HL-60/S4 (cell line): ENCODE measurements around the gene MYRIP.
"Not testable (repeated sequence)": the region's sequence is repeated elsewhere in the genome, so short reads cannot be mapped to it uniquely, and the experiment has no call there.

ENCODE experiments used
- in situ Hi-C: fragments of 300-500 bp; cut with MboI; formaldehyde crosslinking; loops from 2 replicates; pipeline ENCODE4 v1.14.3; 2022; ENCODE audit warnings: low sequenced_read_pairs

The MYRIP gene

GRCh38 chr3:40264451-40264850, 455.0 kb downstream of the MYRIP start:
- in situ Hi-C loops = no loop called here

GRCh38 chr3:40265181-40265580, 455.8 kb downstream of the MYRIP start:
- in situ Hi-C loops = no loop called here

- in situ Hi-C loops = no loop called here
Measured at GRCh38 chr3:40267937-40268724, 458.7 kb downstream of the MYRIP start.

DNA sequence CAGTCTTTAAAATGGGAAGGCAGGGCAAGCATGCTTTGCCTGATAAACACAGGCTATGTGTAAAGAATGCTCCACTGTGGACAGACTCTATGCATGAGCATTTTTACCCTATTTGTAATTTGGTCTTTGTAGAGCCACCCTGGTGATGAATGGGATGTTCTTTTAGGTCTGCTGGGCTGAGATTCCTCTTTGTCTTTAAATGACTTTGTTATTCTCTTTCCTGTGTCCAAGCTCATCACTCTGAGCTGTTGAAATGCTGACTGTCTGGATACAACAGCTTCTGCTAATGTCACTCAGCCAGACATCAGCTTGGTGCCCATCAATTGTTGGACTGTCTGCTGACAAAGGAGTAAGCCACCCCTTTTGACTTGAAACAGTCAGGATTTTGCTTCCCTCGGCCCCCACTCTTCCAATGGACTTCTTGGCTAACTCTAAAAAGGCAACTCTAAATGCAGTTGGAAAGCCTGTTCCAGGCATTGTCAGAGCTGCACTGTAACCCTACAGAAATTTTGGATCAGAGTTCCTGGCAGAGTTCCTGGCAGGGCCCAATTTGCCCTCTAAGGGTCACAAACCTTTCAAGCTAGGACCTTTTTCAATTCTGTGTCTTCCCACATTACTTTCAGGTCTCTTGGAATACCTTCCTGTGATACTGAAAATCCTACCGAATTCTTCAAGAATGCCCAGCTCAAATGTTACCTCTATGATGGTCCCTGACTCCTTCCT, 459.6 kb downstream of the MYRIP start:
- in situ Hi-C loops = no loop called here

DNA sequence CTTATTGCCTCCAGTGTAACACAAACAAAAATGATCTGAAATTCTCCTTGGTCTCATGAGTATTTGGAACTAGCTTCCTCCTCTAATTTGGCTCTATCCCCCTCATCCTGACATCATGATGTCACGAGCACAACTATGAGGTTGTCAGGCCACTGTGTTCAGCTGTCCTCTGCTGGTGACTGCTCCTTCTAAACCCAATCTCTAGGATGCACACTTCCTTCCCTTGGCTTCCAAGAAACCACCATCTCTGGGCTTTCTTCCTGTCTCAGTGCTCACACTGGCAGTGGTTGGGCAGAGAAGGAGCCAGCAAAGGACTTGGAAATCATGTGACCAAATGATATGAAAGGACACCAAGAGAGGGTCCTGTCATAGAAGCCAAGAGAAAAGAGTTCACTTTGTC, 469.4 kb downstream of the MYRIP start:
- in situ Hi-C loops = no loop called here

GRCh38 chr3:40281995-40282394, 472.6 kb downstream of the MYRIP start:
- in situ Hi-C loops = no loop called here

- in situ Hi-C loops = not testable (repeated sequence)
Measured at GRCh38 chr3:40283057-40283456, 473.6 kb downstream of the MYRIP start.

DNA sequence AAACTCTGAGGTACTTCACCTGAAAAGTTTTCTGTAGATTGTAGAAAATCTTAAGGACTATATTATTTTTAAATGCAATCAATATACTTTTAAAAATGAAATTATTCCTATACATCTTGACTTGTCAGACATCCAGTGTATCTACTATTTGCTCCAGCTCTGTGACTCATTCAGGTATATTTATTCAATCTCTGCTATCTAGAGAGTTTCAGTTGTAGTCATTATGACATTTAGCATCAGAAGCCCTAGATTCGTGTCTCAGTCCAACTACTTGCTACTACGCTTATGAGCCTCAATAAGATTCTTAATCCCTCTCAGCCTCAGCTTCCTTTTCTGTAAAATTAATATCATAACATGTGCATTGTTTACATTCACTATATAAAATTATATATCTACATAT, 477.8 kb downstream of the MYRIP start:
- in situ Hi-C loops = no loop called here

DNA sequence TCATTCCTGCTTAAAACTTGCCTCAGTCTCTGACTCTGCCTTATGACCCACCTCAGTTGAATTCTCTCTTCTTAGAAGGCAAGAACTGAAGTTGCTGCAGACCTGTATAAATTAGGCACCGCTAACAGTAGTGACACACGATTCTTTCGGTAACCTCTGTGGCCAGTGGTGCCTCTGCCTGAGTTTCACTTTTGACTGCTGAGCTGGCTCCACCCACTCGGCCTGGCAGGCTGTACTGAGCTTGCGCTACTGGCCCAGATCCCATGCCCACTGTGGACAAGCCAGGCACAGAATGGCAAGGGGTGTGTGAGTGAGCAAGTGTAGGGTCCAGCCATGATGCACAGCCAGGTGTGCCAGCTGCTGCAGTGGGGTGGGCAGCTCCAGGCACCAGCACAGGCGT, 481.0 kb downstream of the MYRIP start:
- in situ Hi-C loops = no loop called here

- in situ Hi-C loops = no loop called here
Measured at GRCh38 chr3:40291471-40291870, 482.1 kb downstream of the MYRIP start.

- in situ Hi-C loops = no loop called here
Measured at GRCh38 chr3:40292637-40293349, 483.4 kb downstream of the MYRIP start.

DNA sequence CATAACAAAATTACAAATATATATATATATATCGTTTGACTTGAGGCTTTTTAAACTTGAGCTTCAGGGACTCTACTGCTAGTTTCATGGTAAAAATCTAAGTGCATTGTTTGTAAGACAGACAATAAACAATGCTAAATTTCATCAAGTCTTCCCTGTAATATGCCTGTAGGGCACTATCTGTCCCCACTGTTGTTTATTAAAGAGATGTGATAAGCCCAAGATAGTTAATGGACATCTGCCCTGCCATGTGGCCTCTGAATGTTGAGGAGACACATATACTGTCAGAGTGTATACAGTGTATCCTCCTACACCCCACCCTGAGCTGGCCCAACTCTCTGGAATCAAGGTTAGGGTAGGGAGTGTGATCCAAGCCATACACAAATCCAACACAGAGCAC, 485.0 kb downstream of the MYRIP start:
- in situ Hi-C loops = no loop called here

DNA sequence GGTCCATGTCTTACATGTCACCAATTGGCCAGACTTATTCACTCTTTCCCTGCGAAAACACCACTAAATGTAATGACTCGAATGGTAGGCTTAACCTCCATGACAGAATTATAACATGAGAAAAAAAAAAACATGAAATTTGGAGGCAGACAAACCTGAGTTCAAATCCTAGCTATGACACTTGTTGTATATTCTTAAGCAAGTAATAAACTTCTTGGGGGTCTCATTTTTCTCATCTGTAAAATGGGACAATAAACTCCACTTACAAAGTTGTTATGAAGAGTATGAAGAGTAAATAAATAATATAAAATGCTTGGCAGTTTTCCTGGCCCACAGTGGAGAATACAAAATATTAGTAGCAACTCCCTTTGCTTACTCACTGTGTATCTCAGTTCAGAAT, 488.7 kb downstream of the MYRIP start:
- in situ Hi-C loops = no loop called here

DNA sequence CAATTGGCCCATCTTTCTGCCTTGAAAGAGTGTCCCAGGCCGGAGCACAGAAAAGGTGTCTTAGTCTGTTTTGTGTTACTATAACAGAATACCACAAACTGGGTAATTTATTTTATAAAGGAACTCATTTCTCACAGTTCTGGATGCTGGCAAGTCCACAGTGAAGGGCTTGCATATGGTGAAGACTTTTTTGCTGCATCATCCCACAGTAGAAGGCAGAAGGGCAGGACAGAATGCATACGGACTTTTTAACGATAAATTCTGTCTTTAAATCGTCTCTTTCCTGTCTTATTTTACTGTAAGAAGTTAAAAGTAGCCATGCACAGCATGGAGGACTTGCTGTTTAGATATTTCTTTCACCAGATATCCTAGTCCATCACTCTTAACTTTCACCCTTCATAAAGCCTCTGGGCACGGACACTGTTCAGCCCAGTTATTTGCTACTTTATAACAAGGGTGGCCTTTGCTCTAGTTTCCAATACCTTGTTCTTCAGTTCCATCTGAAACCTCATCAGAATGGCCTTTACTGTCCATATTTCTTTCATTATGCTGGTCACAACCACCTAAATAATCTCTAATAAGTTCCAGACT, 489.8 kb downstream of the MYRIP start:
- in situ Hi-C loops = no loop called here

- in situ Hi-C loops = no loop called here
Measured at GRCh38 chr3:40299721-40300335, 490.4 kb downstream of the MYRIP start.

DNA sequence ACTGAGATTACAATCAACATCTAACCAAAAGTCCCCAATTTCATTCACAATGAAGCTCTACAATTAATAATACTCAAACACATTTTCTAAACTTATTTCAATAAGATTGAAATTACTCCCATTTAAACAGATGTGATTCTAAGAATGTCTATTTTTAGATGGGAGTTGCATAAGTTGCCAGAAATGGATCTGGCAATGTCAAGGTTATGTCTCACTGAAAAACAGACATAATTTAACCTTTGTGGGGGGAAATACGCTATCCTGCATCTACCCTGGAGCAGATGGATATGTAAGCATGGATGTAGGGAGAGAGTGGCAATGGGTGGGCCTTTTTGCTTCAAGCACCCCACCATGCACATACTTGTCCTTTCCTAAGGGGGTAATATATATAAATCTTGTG, 493.4 kb downstream of the MYRIP start:
- in situ Hi-C loops = no loop called here

DNA sequence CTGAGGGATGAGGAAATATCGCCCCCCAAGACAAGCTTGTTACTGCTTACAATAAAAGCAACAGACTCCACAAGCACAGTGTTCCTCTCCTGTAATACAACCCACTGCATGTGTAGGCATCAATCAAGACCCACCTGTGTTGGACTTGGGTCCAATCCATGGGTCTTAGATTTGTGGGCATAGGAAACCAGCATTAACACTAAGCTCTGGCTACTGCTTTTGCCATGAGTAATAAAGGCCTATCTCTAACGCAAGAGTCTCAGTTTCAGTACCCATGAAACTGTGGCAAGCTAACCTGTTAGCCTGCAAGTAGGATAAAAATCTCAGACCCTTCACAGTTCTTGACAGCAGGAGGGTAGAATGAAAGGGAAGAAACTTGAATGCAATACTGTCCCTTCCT, 494.9 kb downstream of the MYRIP start:
- in situ Hi-C loops = no loop called here

GRCh38 chr3:40306336-40306735, 496.9 kb downstream of the MYRIP start:
- in situ Hi-C loops = no loop called here

DNA sequence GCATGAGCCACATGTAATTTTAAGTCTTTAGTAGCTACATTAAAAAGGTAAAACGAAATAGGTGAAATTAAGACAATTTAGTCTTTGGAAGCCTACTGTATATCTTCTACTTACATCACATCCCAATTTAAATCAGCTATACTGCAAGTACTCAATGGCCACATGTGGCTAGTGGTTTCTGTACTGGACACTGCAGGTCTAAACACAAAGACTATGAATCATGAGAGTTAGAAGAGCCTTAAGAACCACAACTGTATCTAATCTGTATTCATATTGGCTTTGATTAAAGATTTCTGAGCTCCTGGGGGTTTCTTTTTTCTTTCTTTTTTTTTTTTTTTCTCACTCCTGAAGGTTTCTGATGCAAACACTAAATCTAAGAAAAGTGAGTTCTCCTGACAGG, 497.8 kb downstream of the MYRIP start:
- in situ Hi-C loops = no loop called here

DNA sequence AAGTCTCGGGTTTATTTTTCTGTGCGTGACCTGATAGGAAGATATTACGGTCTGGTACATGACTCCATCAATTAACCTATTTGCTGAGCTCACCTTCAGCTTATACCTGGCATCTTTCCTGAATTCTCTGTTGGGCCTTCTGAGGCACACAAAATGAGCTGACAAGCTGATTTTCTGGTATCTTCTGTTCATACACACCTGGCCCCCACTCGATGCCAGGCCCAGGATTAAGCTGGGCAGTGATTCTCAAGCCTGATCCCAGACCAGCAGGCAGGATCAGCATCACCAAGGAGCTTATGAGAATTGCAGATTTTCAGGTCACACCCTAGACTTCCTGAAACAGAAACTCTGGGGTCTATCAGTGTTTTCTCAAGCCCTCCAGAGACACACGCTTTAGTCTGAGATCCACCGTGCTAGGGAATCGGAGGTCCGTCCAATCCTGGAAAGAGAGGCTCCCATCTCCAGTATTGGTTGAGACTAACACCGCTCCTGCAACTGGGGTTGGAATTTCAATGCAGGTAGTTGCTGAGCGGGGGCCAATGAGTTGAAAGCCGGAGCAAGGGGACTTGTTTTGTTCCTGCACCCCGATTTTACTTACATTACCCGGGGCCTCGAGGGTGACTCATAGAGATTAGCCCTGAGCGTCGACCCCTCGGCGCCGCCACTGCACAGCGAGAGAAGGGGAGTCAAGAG, 499.5 kb downstream of the MYRIP start:
- in situ Hi-C loops = no loop called here
